HepG2 (cell line): Measurements from ENCODE around the gene CD177. TPM values are rescaled to one million over a fixed set of nuclear protein-coding genes. Genes with fewer than 3 reads are reported as not detected.

ENCODE experiments used
- ATAC-seq: fragments of 200-7000 bp; cut with Tn5 transposase; 3 replicates; pipeline ENCODE4 v1.9.1; 2020; ENCODE audit warnings: mild to moderate bottlenecking, moderate library complexity
- BruUV-seq: library from RNA; stranded (reverse); fragments of 400-500 nt; replicated peaks from 2 replicates; lab custom pipeline; 2021; lab: Mats Ljungman, UMichigan
- CTCF ChIA-PET: fragments of 300-600 bp; formaldehyde crosslinking; extraction: SDS; loops from one replicate; lab custom pipeline; 2021; ENCODE audit warnings: low total read pairs, inconsistent platforms, low intra/inter-chr PET ratio; lab: Yijun Ruan, JAX
- POLR2A ChIA-PET: fragments of 350-600 bp; sonication (Branson Sonifier 250); formaldehyde crosslinking; loops from one replicate; lab custom pipeline; 2020; ENCODE audit warnings: antibody characterized with exemption, inconsistent platforms; lab: Yijun Ruan, JAX
- DNase-seq: peaks from one replicate; pipeline ENCODE4 v3.0.0-alpha.2; 2015; ENCODE audit warnings: low spot score
- FAIRE-seq: peaks from 3 replicates; lab custom pipeline; 2011; peaks lifted over from hg19 to GRCh38; lab: Jason Lieb, UNC
- H2AFZ ChIP-seq: one replicate; pipeline ENCODE4 v1.6.1; 2011; ENCODE audit warnings: low read length, inconsistent platforms
- H3K27ac ChIP-seq: fragments of 300-600 bp; 3 replicates; pipeline ENCODE4 v1.8.0; 2011; ENCODE audit warnings: mixed run types, mild to moderate bottlenecking, mixed read lengths, low read length, inconsistent platforms; ENCODE audit not compliant: insufficient read depth; ENCODE audit errors: extremely low read length
- H3K27me3 ChIP-seq, 2 experiments: fragments of 200-600 bp in 1 of 2; 2 replicates in 1 of 2; 3 replicates in 1 of 2; pipeline versions ENCODE4 v1.6.0 to v1.8.0; 2011; ENCODE audit warnings: low read length in 2 of 2, mild to moderate bottlenecking in 2 of 2, moderate library complexity in 2 of 2, inconsistent platforms in 1 of 2; ENCODE audit not compliant: insufficient read depth in 2 of 2, control insufficient read depth in 1 of 2
- H3K36me3 ChIP-seq, 2 experiments: fragments of 200-600 bp in 1 of 2; replicated peaks in 1 of 2; 2 replicates in 1 of 2; 3 replicates in 1 of 2; pipeline versions ENCODE4 v1.5.1 to v1.8.0; 2011; ENCODE audit warnings: low read length in 2 of 2, inconsistent platforms in 1 of 2; ENCODE audit not compliant: insufficient read depth in 2 of 2, control insufficient read depth in 1 of 2
- H3K4me1 ChIP-seq: 2 replicates; pipeline ENCODE4 v1.5.1; 2012; ENCODE audit warnings: low read length, inconsistent platforms; ENCODE audit not compliant: insufficient read depth
- H3K4me2 ChIP-seq: 2 replicates; pipeline ENCODE4 v1.6.0; 2011; ENCODE audit warnings: low read depth, low read length, inconsistent platforms
- H3K4me3 ChIP-seq, 3 experiments: fragments of 200-600 bp in 1 of 3; sonication (generic), shearing (Covaris generic) in 1 of 3; replicated peaks in 1 of 3; 2 replicates each; pipeline ENCODE4 v1.5.1; 2011 to 2016; ENCODE audit warnings: low read length in 3 of 3, inconsistent platforms in 2 of 3, low read depth in 2 of 3, mild to moderate bottlenecking in 2 of 3, control low read depth in 1 of 3, mixed read lengths in 1 of 3; ENCODE audit not compliant: insufficient read depth in 1 of 3
- H3K79me2 ChIP-seq: one replicate; pipeline ENCODE4 v1.6.1; 2011; ENCODE audit warnings: low read length, inconsistent platforms; ENCODE audit not compliant: insufficient read depth
- H3K9ac ChIP-seq: 2 replicates; pipeline ENCODE4 v1.6.0; 2011; ENCODE audit warnings: mild to moderate bottlenecking, low read depth, low read length, inconsistent platforms; ENCODE audit not compliant: insufficient read depth
- H3K9me3 ChIP-seq: 2 replicates; pipeline ENCODE4 v1.5.1; 2012; ENCODE audit warnings: mild to moderate bottlenecking, low read length
- H4K20me1 ChIP-seq: 2 replicates; pipeline ENCODE4 v1.6.0; 2011; ENCODE audit warnings: inconsistent platforms, mild to moderate bottlenecking, low read length, moderate library complexity; ENCODE audit not compliant: insufficient read depth
- CENPX ChIP-seq: sonication (generic); formaldehyde crosslinking; IDR thresholded peaks from 2 replicates; pipeline ENCODE4 v1.9.0; 2021; ENCODE audit warnings: mild to moderate bottlenecking, missing genetic modification reagents, moderate library complexity
- FOXP4 ChIP-seq: sonication (generic); formaldehyde crosslinking; IDR thresholded peaks from 2 replicates; pipeline ENCODE4 v1.4.0; 2020; ENCODE audit warnings: missing genetic modification reagents
- GABPB1 ChIP-seq: IDR thresholded peaks from 2 replicates; pipeline ENCODE4 v1.6.1; 2016; ENCODE audit warnings: mild to moderate bottlenecking, missing genetic modification reagents, moderate library complexity, missing compliant biosample characterization
- GRHL1 ChIP-seq: sonication (generic); formaldehyde crosslinking; conservative IDR thresholded peaks from 2 replicates; pipeline ENCODE4 v1.8.0; 2022; ENCODE audit warnings: missing genetic modification reagents
- HDAC2 ChIP-seq: sonication (generic); formaldehyde crosslinking; IDR thresholded peaks from 2 replicates; pipeline ENCODE4 v1.4.0; 2020; ENCODE audit warnings: missing genetic modification reagents
- HIVEP1 ChIP-seq: sonication (generic); formaldehyde crosslinking; IDR thresholded peaks from 2 replicates; pipeline ENCODE4 v1.4.0; 2020; ENCODE audit warnings: mild to moderate bottlenecking, missing genetic modification reagents
- KLF15 ChIP-seq: sonication (generic); formaldehyde crosslinking; IDR thresholded peaks from 2 replicates; pipeline ENCODE4 v1.8.1; 2023; ENCODE audit warnings: borderline replicate concordance, mild to moderate bottlenecking, inconsistent platforms, missing genetic modification reagents, mixed read lengths
- MZF1 ChIP-seq: sonication (generic); formaldehyde crosslinking; IDR thresholded peaks from 2 replicates; pipeline ENCODE4 v1.8.1; 2023; ENCODE audit warnings: mild to moderate bottlenecking, missing genetic modification reagents, borderline replicate concordance
- SRSF1 ChIP-seq: fragments of 200-400 bp; formaldehyde crosslinking; optimal IDR thresholded peaks from 2 replicates; pipeline ENCODE3; 2017; ENCODE audit warnings: mild to moderate bottlenecking, low read depth, low read length, moderate library complexity
- ZBTB10 ChIP-seq: sonication (generic); formaldehyde crosslinking; IDR thresholded peaks from 2 replicates; pipeline ENCODE4 v1.4.0; 2020; ENCODE audit warnings: missing genetic modification reagents, borderline replicate concordance
- ZFP91 ChIP-seq: sonication (generic); formaldehyde crosslinking; IDR thresholded peaks from 2 replicates; pipeline ENCODE4 v1.9.0; 2022; ENCODE audit warnings: missing genetic modification reagents, mild to moderate bottlenecking, borderline replicate concordance
- ZKSCAN8 ChIP-seq: IDR thresholded peaks from 2 replicates; pipeline ENCODE4 v1.6.1; 2016; ENCODE audit warnings: borderline replicate concordance, missing genetic modification reagents, missing compliant biosample characterization
- ZNF136 ChIP-seq: sonication (generic); formaldehyde crosslinking; IDR thresholded peaks from 2 replicates; pipeline ENCODE4 v1.8.1; 2022; ENCODE audit warnings: low read depth, mild to moderate bottlenecking, moderate library complexity, missing genetic modification reagents
- ZNF562 ChIP-seq: sonication (generic); formaldehyde crosslinking; IDR thresholded peaks from 2 replicates; pipeline ENCODE4 v1.8.0; 2022; ENCODE audit warnings: missing genetic modification reagents, borderline replicate concordance
- ZNF616 ChIP-seq: sonication (generic); formaldehyde crosslinking; IDR thresholded peaks from 2 replicates; pipeline ENCODE4 v1.5.0; 2020; ENCODE audit warnings: low read depth, mild to moderate bottlenecking, missing genetic modification reagents
- ZNF850 ChIP-seq: sonication (generic); formaldehyde crosslinking; conservative IDR thresholded peaks from 2 replicates; pipeline ENCODE4 v1.9.0; 2021; ENCODE audit warnings: mild to moderate bottlenecking, missing genetic modification reagents
- WGBS: methylation state at CpG from one replicate; pipeline ENCODE4 v1.1.6; 2017; ENCODE audit warnings: low lambda C conversion rate; 5-methylcytosine and 5-hydroxymethylcytosine counted together
- in situ Hi-C: cut with HindIII; loops from 2 replicates; pipeline ENCODE4 v1.10.0; 2017; ENCODE audit warnings: low pct_unique_long_range_greater_than_20kb; ENCODE audit not compliant: extremely low pct_ligation_motif_present
- intact Hi-C: fragments of 100-400 bp; cut with micrococcal nuclease; formaldehyde crosslinking; loops from one replicate; pipeline ENCODE4 v1.10.0; 2022; ENCODE audit not compliant: unreplicated experiment
- polyA plus RNA-seq, 8 experiments: library from polyadenylated mRNA; depleted of rRNA in 3 of 8; stranded (reverse) in 7 of 8; unstranded in 1 of 8; fragments of >200 nt; fragmentation: Illumina TruSeq in 4 of 8; extraction: Trizol in 4 of 8; gene quantifications; 2 replicates each; pipeline versions ENCODE4 v1.2.1 to v1.2.3, GENCODE V29; 2011 to 2016; ENCODE audit warnings: low read depth in 4 of 8, missing spikeins in 1 of 8, mixed read lengths in 1 of 8; ENCODE audit not compliant: insufficient read depth in 1 of 8
- total RNA-seq, 5 experiments: library from RNA; depleted of rRNA; stranded (reverse); fragments of >200 nt; fragmentation: Illumina TruSeq; extraction: Trizol; gene quantifications; 2 replicates each; pipeline ENCODE4 v1.2.3, GENCODE V29; 2016; ENCODE audit warnings: low read depth in 1 of 5

Gene CD177
- total and polyA plus RNA-seq, 2 of the 13 experiments (the other 11 are each of a cell fraction or from before 2014, with no cell fraction given): not detected

- H3K4me3 ChIP-seq: no peak overlapping the region
- no peaks in the 10 kb centered on the region for H3K36me3 ChIP-seq
- in situ Hi-C loops (no loop called here), intact Hi-C loops (no loop called here)
- POLR2A ChIA-PET: no interaction called here
- ATAC-seq (no peak), DNase-seq (no peak), FAIRE-seq (no peak)
- no peaks in the 10 kb centered on the region for H3K27me3 ChIP-seq
- no peaks in the 10 kb centered on the region for H4K20me1 ChIP-seq
- no peak overlapping the region for H3K4me2 ChIP-seq
- BruUV-seq: no TSS peak
- no peaks in the 10 kb centered on the region for H3K4me1 ChIP-seq
- no peaks in the 10 kb centered on the region for H3K9me3 ChIP-seq
- WGBS: 24% methylated on average over 4 of the region's 8 CpGs
- no peak overlapping the region for H3K27ac ChIP-seq
- H3K9ac ChIP-seq: no peak overlapping the region
- CTCF ChIA-PET: no interaction called here
- no peak for TF ChIP-seq ZNF136 (CRISPR knock-in tag)
- no peak for TF ChIP-seq KLF15
- TF ChIP-seq GABPB1 (CRISPR knock-in tag): no peak
- no peak for TF ChIP-seq HDAC2 (CRISPR knock-in tag)
- no peak for TF ChIP-seq FOXP4 (CRISPR knock-in tag)
- TF ChIP-seq ZFP91 (CRISPR knock-in tag): no peak
- no peak for TF ChIP-seq CENPX (CRISPR knock-in tag)
- TF ChIP-seq ZBTB10: no peak
- TF ChIP-seq SRSF1: no peak
- no peak for TF ChIP-seq ZNF616 (CRISPR knock-in tag)
- TF ChIP-seq HIVEP1: no peak
- no peak for TF ChIP-seq ZNF850 (CRISPR knock-in tag)
- TF ChIP-seq ZKSCAN8: no peak
- TF ChIP-seq MZF1 (CRISPR knock-in tag): no peak
- TF ChIP-seq ZNF562 (CRISPR knock-in tag): no peak
- no peak for TF ChIP-seq GRHL1 (CRISPR knock-in tag)
- no peaks in the 10 kb centered on the region for H3K79me2 ChIP-seq
- H2AFZ ChIP-seq: no peak overlapping the region
These were observed 8.7 kb downstream of the CD177 start for GRCh38 chr19:43362179-43362578.
